NCI-H226 (cell line): Measurements from ENCODE around the gene PRG3.
A peak's percentile ranks its signal among the peaks of the same experiment; 100 is the strongest.
"Not testable (repeated sequence)": the region's sequence is repeated elsewhere in the genome, so short reads cannot be mapped to it uniquely, and the experiment has no call there.

Experiments
- DNase-seq: peaks from one replicate; pipeline ENCODE4 v3.0.0-alpha.2; 2015

PRG3 gene

DNA sequence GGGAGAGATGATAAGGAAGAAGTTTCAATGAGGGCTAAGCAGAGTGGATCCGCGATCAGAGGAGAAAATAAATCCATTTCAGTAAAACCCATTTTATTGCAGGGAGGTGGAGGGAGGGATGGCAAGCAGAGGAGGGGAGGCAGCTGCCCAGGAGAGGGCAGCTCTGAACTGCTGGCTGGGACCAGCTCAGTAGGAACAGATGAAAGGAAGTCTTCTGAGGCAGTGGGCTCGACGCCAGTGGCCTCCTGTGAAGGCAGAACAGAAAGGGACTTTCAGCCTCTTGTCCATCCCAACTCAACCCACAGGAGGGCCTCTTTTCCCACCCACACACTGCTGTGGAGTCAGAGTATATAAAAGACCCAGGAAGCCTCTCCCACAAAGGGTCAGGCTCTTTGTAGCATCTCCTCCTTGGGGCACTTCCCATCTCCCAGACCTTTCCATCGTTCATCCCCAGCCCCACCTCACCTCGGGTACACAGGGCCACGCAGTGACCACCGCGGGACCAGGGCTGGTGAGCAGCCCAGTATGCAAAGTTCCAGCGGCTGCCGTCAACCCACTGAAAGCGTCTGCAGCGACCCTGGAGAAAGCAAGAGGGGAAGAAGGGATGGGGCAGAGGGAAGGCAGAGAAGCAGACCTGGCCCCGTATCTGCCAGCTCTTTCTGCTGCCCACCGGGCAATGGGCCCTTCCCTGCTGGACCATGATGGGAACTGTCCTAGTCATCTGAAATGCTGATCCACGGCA, 6.5 kb upstream of the PRG3 start:
- DNase-seq, result no peak

DNA sequence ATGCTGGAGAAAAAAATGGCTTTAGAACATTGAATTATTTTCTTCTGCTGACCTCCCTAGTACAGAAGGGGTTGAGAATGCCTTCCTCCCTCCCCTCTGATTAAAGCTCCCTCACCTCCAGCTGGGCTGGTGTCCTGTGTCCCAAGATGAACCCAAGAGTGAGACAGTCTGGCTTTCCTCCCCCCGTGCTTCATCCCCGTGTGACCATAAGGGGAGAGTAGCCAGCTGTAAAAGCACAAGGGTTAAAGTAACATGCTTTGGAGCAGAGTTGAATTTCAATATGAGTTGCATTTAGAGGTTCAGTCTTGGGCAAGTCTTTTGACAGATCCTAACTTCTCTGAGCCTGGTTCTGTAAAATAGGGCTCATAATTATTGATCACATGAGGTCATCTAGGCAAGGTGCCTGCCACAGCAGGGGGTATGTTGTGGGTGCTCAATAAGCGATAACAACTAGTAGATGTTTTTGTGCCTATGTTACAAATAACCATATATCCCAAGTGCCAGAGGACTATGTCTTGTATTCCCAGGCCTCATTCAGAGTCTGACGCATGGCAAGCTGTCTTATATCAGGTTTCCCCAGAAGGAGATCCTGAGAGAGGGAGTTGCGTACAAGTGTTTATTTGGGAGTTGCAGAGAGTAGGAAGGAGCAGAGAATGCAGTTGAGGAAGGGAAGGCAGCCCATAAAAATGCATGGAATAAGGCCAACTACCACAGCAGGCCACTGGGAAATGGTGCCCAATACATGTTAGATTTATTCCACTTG, 5.4 kb upstream of the PRG3 start:
- DNase-seq, result no peak

DNA sequence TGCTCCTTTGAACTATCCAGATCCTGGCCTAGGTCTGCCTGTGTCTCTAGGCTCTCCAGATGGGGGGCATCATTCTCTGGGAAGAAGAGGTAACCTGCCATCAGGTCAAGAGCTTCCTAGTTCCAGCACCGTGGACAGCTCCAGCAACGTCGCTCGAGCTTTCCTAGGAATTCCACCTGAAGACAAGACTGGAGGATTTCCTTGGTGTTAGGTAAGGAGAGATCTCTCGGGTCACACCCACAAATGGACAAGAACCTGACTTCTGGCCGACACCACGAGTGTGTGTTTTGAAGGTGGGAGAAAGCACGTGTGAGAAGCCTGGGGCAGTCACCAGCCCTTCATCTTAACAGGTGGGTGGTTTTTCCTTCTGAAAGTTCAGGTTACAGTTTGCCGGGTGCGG, 1.2 kb downstream of the PRG3 start:
- DNase-seq, result peak; percentile 29

DNA sequence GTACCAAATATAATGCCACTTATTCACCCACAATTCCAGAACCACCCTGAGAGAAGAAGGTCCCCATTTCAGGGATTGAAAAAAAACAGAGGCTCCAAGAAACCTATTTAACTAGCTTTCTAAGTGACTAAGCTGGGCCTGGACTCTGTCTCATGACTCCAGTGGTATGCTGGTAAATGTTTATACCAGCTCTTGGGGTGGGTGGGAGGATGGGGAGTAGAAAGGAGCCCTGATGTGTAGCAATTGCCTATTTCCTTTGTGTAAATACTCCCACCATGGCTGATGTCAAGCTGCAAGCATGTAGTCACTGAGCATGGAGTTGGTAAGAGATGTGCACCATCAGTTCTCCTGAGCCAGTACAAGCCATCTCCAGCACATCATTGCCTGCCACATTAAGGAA, 2.8 kb downstream of the PRG3 start:
- DNase-seq, result peak; percentile 29

DNA sequence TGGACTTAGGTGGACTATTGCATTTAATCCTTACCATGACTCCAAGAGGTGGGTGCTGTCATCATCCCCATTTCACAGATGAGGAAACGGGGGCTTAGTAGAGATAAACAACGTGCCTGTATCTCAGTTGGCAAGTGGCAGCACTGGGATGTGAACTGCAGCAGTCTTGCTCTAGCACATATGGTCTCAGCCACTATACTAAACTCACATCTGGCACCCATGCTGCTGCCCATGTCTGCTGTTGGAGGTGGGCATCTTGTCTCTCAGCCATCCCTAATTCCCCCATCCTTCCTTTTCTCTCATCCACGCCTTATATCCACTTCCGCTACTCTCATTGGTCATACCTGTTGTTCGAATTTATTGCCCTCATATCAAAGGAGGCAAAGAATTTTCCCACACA, 3.8 kb downstream of the PRG3 start:
- no peak for DNase-seq

DNA sequence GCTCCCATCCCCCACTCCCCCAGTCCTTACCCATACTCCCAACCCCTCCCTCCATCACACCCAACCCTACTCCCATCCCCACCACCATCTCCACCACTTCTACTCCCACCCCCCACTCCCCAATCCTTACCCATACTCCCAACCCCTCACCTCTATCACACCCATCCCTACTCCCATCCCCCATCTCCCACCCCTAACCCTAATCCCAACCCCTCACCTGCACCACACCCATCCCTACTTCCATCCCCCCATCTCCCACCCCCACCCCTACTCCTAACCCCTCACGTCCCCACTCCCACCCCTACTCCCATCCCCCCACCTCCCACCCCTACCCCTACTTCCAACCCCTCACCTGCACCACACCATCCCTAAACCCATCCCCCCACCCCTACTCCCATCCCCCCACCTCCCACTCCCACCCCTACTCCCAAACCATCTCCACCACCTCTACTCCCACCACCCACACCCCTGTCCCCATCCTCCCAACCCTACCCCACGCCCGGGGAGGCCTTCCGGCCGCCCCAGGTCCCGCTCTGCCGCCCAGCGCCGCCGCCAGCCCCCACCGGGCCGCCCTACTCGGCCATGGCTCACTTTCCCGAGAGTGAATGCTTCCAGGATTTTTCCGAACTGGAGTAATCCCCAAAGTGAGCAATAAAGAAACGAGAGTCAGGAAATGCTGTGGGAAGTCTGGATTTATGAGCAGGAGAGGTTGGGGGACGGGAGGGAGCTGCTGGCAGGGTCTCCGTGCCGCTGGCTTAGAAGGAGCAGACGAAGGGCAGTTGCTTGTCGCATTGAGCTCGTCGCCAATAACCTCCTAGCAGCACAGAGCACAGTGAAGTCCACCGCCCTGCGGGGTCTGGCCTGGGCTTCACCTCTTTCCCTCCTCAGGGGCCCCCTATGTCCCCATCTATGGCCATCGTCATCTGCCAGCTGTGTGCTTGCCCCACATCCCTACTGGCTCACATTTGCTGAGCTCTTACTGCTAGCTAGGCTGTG, 4.6 kb downstream of the PRG3 start:
- no peak for DNase-seq

DNA sequence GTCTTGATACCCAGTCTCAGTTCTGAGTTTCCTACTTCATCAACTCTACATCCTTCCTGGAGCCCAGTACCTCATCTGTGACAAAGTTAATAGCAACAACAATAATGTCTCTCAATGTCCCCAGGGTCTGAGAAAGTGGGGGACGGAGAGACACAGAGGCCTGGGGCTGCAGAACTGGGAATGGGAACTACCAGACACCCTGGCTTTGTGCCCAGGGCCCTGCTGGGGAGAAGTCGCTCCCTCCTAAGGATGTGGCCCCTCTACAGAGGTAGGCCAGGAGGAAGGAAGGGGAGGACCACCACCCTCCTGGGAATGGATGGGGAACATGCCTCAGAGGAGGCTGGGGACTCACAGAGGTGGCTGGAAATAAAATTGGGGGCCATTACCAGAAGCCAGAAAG, 5.5 kb downstream of the PRG3 start:
- no peak for DNase-seq

DNA sequence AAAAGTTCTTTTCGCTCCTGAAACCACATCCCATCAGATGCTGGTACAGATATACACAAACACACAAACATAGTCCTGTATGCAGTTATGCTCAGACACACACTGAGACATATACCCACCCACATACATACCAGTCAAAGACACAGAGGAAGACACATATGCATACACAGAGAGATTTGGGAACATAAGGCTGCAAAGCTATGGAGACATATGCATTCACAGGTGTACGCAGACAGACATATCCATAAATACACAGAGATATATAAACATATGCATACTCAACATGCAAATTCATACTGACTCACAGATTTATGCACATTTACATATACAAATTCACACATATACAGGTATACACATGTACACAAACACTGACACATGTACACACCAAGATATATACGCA, 6.0 kb downstream of the PRG3 start:
- no peak for DNase-seq

DNA sequence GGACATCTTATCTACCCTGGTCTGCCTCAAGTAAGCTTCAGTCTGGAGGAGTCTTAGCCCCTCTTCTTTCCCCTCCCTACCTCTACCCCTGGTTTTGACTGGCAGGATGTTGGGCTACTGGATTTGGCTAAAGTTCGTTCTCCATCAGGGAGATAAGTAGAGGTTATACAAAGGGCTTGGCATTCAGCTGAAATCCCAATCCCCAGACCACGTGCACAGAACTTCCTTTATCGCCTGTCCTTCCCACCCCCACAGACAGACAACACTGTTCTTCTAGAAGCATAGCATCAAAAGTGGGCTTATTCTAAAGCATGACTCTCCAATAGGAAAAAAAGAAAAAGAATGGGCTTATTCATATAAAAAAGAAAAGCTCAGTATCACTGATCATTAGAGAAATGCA, 7.8 kb downstream of the PRG3 start:
- no peak for DNase-seq

DNA sequence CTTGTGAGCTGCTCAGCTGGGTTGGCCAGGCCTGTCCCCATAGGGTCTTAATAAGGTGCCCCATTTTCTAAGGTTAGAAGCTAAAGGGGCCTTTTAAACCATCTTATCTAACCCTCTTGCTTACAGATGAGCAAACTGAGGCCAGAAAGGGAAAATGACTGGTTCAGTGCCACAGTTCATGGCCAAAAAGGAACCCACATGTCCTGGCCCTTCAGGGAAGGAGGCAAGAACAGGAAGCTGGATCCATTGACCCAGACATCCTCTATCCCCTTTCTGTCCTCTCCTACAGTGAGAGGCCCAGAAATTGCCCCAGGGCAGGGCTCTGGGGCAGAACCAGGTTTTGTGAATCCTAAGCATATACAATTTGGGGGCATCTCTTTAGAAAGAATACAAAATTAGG, 10.0 kb downstream of the PRG3 start:
- no peak for DNase-seq

DNA sequence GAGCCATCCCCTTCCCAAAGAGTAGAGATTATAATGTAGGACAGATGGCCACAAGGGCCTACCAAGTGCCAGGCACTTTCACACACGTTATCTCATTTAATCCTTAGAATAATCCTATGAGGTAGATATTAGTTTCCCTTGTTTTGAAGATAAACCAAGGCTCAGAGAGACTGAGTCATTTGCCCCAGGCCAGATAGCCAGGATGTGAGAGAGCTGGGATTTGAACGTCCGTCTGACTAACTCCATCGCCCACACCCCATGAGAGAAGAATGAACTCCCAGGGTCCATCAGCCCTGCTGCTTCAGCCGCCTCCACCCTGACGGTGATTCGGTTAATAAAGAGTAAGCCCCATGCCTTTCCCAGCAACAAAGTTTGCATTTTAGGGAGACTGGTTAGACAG, 10.7 kb downstream of the PRG3 start:
- DNase-seq, result peak; percentile 94

DNA sequence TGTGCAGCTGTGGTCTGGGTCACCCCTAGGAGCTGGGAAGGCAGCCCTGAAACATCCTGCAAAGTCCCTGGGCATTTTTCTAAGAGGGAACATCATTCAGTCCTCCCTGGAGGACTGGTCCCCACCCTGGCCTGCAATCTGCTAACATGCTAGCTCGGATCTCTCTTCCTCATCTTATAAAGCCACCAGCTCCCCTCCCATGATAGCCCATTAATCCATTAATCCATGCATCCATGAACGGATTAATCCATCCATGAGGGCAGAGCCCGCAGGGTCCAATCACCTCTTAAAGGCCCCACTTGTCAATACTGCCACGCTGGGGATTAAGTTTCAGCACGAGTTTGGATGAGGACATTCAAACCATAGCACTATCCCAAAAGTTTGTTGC, 12.1 kb downstream of the PRG3 start:
- no peak for DNase-seq

DNA sequence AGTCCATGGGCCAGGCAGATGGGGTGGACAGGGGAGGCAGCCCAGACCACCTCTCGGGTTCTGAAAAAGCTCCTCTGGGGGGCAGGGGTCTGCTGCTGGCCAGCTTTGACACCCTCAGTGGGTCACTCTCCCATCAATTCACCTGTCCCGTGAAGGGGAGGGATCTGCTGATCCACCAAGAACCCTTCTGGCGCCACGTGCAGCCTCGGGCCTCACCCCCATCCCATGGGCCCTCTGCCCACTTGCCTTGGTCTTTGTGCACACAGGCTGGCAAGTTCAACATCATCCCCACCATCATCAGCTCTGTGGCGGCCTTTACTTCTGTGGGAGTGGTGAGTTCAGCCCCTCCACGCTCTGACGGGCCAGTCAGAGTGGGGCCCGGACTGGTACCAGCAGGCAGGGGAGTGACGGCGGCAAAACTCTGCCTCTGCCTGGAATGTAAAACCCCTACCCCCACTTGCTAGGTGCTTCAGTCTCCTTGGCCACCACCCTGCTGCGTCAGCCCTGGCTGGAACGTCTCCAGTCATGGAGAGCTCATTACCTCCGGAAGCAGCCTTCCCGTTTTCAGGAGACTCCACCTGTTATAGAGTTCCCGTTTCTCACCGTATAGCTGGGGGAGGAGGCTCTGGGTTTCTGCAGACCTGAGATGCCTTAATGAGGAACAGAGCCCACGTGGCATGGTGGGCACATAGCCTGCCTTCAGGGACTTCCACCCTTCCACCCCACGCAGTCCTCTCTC, 12.7 kb downstream of the PRG3 start:
- peak; percentile 99 for DNase-seq

DNA sequence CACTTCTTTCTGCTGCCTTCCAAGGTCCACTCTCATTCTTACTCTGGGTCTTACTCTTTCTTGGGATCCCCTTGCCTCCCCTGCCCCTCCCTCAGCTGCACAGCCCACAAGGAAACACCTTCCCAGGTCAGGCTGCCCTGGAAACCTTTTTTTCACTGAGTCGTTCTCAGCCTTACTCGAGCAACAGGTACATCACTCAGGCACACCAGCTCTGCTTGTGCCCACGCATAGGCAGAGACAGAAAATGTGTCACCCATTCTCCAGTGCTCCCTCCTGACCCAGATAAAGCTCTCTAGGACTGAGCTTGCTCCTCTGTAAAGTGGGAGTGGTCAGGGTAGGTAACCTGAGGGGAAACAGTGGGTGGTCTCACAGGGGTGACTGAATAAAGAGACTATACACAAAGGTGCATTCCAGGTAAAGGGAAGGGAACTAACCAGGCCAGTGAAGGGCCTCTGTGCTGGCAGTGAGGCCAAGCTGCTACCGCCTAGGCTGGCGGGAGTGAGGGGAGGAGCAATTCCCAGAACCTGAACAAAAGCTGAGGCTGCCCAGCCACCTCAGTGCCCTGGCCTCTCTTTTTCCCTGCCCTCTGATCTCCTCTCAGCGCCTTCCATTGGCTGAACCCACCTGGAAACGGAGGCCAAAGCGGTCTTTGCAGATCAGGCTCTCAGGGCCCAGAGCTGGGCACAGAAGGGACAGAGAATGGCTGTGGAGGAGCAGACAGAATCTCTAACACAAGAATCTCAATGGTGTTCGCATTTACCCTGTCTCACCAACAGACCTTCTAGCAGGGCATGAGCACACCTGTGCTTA, 15.9 kb downstream of the PRG3 start:
- no peak for DNase-seq

DNA sequence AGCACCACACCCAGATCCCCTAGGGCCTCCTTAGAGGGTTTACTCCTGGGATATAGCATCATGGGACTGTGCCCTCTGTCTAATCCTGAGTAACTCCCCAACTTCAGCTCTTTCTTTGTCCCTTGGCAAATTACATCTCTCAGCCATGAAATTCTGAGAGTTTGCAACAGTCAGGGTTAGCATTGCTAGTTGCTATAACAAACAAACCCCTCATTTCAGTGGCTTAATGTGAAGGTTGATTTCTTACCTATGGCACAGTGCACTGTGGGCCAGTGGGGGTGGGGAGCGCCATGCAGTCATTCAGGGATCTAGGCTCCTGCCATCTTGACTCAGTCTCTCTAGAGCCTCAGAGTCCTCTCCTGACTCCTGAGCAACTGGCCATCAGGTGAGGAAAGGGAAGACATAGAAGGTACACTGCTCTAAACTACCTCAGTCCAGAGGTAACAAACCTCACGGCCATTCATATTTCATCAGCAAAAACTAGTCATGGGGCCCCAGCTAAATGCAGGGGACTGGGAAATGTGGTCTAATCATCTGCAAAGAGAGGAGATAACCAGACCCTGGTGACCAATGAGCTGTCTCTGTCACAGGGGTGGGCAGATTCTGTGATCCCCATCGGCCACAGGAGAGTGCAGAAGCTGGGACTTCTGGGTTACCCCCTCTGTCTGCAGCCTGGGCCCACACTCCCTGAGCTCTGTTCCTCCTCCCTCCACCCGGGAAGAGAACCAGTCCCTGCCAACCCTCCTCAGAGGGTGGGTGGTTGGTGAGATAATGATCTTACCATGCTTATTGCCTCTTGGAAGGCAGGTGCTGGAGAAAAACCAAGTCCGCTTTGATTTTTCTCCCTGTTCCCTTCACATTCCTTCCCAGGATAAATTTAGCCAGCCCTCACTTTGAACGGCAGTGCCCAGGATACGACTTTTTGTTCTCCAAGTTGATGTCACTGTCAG, 17.5 kb downstream of the PRG3 start:
- no peak for DNase-seq

DNA sequence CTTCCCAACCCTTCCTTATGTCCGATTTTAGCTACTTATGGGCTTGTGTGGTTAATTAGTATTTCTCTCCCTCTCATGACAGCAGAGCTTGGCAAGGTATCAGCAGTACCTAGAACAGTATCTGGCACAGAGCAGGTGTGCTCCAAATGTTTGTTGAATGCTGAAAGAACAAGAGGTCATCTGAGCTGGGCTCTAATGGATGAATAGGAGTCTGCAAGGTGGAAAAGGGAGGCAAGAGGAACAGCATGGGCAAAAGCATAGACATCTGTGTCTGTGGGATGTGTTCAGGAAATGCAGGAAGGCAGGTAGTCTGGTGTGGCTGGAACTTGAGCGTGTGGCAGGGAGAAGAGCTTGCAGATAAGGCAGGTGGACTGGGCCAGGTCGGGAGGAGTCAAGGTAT, 19.0 kb downstream of the PRG3 start:
- no peak for DNase-seq

DNA sequence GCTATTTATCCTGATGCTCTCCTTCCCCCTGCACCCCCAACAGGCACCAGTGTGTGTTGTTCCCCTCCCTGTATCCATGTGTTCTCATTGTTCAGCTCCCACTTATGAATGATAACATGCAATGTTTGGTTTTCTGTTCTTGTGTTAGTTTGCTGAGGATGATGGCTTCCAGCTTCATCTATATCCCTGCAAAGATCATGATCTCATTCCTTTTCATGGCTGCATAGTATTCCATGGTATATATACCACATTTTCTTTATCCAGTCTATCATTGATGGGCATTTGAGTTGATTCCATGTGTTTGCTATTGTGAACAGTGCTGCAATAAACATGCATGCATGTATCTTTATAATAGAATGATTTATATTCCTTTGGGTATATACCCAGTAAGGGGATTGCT, 19.5 kb downstream of the PRG3 start:
- DNase-seq, result not testable (repeated sequence)

DNA sequence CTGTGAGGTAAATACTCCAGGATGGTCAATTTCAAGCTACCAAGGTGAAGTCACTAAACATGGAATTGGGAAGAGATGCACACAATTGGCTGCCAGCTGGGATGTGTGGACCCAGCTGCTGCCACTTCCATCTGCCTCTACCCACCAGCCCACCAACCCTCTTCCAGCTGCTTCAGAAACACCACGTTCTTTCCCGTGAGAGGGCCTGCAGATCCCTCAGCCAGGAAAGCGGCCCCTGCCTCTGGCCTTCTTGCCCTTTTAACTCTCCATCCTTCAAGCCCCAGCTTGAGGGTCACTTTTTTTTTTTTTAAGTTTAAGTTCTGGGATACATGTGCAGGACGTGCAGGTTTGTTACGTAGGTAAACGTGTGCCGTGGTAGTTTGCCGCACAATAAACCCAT, 20.0 kb downstream of the PRG3 start:
- no peak for DNase-seq

DNA sequence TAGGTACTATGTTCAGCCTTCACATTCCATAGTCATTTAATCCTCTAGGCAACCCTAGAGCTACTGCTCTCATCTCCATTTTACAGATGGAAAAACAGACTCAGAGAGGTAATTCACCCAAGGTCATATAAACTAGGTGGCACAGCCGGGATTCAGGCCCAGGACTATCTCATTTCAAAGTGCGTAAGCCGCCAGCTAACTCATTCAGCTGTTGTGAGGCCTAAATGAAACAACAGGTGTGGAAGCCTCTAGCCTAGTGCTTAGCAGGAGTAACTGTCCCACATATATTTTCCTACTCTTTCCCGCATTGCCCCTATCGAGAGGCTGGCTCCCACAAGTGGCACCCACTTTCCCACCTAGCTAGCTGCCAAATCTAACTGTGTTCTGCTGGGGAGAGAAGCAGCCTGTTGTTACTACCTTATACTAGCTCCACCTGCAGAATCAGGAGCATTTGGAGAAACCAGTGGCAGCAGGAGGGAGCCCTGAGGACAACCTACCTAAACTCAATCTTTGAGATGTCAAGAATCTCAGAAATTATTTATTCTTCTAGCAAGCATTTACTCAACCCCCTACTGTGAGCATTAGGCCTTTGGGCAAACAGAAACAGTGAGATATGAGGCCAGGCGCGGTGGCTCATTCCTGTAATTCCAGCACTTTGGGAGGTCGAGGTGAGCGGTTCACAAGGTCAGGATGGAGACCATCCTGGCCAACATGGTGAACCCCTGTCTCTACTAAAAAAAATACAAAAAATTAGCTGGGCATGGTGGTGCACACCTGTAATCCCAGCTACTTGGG, 20.9 kb downstream of the PRG3 start:
- peak; percentile 56 for DNase-seq

DNA sequence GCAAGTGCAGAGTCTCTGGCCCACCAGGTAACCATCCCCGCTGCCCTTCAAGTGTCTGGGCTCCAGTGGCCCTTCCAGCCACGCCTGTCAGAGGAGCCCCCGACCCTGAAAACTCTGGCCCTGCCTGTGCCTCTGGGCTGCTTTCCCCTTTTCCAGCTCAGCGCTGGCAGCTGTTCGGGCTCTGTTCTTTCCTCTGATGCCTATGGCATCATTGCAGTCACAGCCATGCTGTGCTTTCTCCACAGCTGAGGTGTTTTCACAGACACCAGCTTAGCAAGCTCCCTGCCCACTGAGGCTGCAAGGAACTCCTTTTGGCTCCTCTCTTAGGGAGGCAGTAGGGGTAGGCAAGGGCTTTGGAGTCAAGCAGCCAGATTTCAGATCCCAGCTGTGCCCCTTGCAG, 21.6 kb downstream of the PRG3 start:
- DNase-seq, result no peak
